Measurements from ENCODE around the gene ASCC2. TPM values are rescaled to one million over a fixed set of nuclear protein-coding genes. Genes with fewer than 3 reads are reported as not detected.

The ASCC2 gene
- total RNA-seq, 2 experiments from 2014 or later = 55.3 to 58.5 TPM

DNA sequence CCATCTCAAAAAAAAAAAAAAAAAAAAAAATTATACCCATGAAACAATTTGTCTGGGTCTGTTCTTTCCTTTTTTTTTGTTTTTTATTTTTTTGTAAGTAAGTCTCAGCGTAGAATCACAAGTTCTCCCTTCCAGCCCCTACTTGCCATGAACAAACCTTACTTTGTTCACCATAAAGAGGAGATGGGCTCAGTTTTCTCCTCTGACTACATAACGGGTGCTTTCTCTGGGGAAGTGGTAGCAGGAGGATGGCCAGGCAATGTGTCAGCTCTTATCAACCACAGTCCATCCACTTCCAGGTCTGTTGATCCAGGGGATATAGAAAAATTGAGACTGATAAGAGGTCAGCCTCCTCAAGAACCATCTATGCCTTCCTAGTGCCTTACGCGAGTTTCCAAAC, 11.0 kb downstream of the ASCC2 start:
- no peak for DNase-seq
- Mint-ChIP-seq H3K4me3 (no peak overlapping the region), H3K27me3 (no peaks in the 10 kb centered on the region), H3K9me3 (no peaks in the 10 kb centered on the region), H3K27ac (no peak overlapping the region), H3K4me1 (ENCODE audit: low read depth) (peaks cover under 1% of the 10 kb centered on the region), H3K36me3 (ENCODE audit: low read depth) (peaks cover 28% of the 10 kb centered on the region)
- TF ChIP-seq, protein P1, sequence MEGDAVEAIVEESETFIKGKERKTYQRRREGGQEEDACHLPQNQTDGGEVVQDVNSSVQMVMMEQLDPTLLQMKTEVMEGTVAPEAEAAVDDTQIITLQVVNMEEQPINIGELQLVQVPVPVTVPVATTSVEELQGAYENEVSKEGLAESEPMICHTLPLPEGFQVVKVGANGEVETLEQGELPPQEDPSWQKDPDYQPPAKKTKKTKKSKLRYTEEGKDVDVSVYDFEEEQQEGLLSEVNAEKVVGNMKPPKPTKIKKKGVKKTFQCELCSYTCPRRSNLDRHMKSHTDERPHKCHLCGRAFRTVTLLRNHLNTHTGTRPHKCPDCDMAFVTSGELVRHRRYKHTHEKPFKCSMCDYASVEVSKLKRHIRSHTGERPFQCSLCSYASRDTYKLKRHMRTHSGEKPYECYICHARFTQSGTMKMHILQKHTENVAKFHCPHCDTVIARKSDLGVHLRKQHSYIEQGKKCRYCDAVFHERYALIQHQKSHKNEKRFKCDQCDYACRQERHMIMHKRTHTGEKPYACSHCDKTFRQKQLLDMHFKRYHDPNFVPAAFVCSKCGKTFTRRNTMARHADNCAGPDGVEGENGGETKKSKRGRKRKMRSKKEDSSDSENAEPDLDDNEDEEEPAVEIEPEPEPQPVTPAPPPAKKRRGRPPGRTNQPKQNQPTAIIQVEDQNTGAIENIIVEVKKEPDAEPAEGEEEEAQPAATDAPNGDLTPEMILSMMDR (IDR thresholded peaks at IDR 0.05) = no peak
- ChIA-PET CTCF (no interaction called here), POLR2A (interaction anchor here (0.7 kb wide), 2 partner anchors 11 to 23 kb away, joined by 3 to 5 read pairs; no protein-coding TSS in a partner anchor)
- intact Hi-C loops (cut with micrococcal nuclease) = no loop called here
- ATAC-seq = no peak

GRCh38 chr22:29825578-29825977, 12.5 kb downstream of the ASCC2 start:
- H3K4me1 Mint-ChIP-seq (ENCODE audit: low read depth) = peaks cover 9% of the 10 kb centered on the region
- ChIA-PET CTCF (interaction anchor here (0.8 kb wide), 1 partner anchor 11 kb away, joined by 3 read pairs; no protein-coding TSS in a partner anchor), POLR2A (no interaction called here)
- no peak overlapping the region for H3K27ac Mint-ChIP-seq
- no peak for DNase-seq
- H3K9me3 Mint-ChIP-seq = no peaks in the 10 kb centered on the region
- no peak for ATAC-seq
- TF ChIP-seq, protein P1 (IDR thresholded peaks at IDR 0.05) = no peak
- peaks cover 33% of the 10 kb centered on the region for H3K36me3 Mint-ChIP-seq (ENCODE audit: low read depth)
- no peaks in the 10 kb centered on the region for H3K27me3 Mint-ChIP-seq
- intact Hi-C loops (cut with micrococcal nuclease) = no loop called here
- no peak overlapping the region for H3K4me3 Mint-ChIP-seq

DNA sequence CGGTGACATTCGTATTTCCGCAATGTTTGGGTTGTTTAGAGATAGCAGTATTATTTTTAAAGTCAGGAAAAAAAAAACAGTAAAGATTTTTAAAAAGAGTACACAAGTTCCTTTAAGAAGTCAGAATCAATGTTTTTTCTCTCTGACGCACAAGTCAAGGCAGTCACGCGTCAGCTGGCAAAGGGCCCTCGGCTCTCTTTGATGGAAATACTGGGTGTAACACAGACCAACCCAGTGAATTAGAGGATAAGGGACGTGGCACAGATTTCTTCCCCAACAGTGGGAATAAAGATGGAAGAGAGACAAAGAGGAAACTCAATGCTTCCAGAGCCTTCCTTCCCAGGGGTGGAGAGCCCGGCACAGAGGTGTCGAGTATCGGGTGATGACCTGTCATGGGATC, 13.4 kb downstream of the ASCC2 start:
- no peak for DNase-seq
- intact Hi-C loops (cut with micrococcal nuclease) = no loop called here
- no peak for ATAC-seq
- Mint-ChIP-seq H3K36me3 (ENCODE audit: low read depth) (peaks cover 30% of the 10 kb centered on the region), H3K4me3 (no peak overlapping the region), H3K4me1 (ENCODE audit: low read depth) (peaks cover 9% of the 10 kb centered on the region), H3K27ac (no peak overlapping the region), H3K9me3 (no peaks in the 10 kb centered on the region), H3K27me3 (no peaks in the 10 kb centered on the region)
- ChIA-PET POLR2A (no interaction called here), CTCF (no interaction called here)
- TF ChIP-seq, protein P1 (IDR thresholded peaks at IDR 0.05) = no peak

DNA sequence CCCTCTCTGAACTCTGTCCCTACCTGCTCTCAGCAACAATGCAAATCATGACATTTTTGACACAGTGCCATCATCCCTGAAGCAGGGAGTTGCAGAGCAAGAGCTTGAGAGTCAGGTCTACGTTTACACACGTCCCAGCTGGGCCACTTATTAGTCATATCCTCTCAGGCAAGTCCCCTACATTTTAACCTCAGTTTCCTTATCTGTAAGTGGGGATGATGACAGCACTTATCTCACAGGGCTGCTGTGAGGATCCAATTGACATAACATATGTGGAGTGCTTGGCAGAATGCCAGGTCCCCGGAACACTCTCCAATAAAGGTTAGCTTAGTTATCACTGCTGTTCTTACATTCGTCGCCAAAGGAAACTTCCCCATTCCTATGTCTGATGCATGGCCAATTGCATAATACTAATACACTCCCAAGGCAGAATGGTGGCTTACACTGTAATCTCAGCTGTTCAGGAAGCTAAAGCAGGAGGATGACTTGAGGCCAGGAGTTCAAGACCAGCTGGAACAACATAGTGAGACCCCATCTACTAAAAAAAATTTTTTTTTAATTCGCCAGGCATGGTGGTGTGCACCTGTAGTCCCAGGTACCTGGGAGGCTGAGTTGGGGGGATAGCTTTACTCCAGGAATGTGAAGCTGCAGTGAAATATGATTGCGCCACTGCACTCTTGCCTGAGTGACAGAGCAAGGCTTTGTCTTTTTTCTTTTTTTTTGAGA, 16.6 kb downstream of the ASCC2 start:
- Mint-ChIP-seq H3K9me3 (no peaks in the 10 kb centered on the region), H3K36me3 (ENCODE audit: low read depth) (peaks cover 40% of the 10 kb centered on the region)
- intact Hi-C loops (cut with micrococcal nuclease) = no loop called here

DNA sequence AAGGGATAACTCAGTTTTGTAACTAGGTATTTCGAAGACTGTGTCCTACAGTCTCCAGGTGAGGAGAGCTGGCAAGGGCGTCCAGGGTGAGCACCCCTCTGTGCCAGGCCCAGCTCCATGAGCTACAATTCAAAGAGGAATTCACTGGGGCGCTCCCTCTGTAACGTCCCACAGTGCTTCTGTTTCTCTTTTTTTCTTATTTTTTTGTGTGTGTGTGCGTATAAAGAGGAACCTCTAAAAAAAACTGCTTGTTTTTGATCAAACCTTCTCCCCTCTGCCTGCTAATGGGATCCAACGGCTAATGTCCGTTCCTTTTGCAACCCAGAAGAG, 17.1 kb downstream of the ASCC2 start:
- POLR2A ChIA-PET = interaction anchor here (0.7 to 1.3 kb wide), 2 partner anchors 17 to 184 kb away, joined by 4 read pairs; partner anchors contain the start of gene ASCC2

More for the DNA sequence above, 16.6 kb downstream of the ASCC2 start:
- no peak overlapping the region for H3K4me3 Mint-ChIP-seq
- POLR2A ChIA-PET = interaction anchor here (0.7 to 1.3 kb wide), 3 partner anchors 16 to 965 kb away, joined by 3 to 4 read pairs (median 4); partner anchors contain the start of gene ASCC2
- peak; percentile 81 for DNase-seq
- no peaks in the 10 kb centered on the region for H3K27me3 Mint-ChIP-seq
- ATAC-seq = peak; percentile 97
- TF ChIP-seq, protein P1 (IDR thresholded peaks at IDR 0.05) = peak; percentile 15
- H3K4me1 Mint-ChIP-seq (ENCODE audit: low read depth) = peaks cover 9% of the 10 kb centered on the region
- peak overlapping the region; percentile 56 for H3K27ac Mint-ChIP-seq
- CTCF ChIA-PET = interaction anchor here (0.8 to 1.2 kb wide), 2 partner anchors 14 to 184 kb away, joined by 3 to 7 read pairs; no protein-coding TSS in a partner anchor

More for the DNA sequence above, 17.1 kb downstream of the ASCC2 start:
- Mint-ChIP-seq H3K4me1 (ENCODE audit: low read depth) (peaks cover 9% of the 10 kb centered on the region), H3K27ac (peak overlapping the region; percentile 37), H3K27me3 (no peaks in the 10 kb centered on the region), H3K36me3 (ENCODE audit: low read depth) (peaks cover 41% of the 10 kb centered on the region), H3K4me3 (no peak overlapping the region), H3K9me3 (no peaks in the 10 kb centered on the region)
- DNase-seq (no peak), ATAC-seq (no peak)
- CTCF ChIA-PET = interaction anchor here (1.2 kb wide), 1 partner anchor 184 kb away, joined by 7 read pairs; no protein-coding TSS in a partner anchor
- intact Hi-C loops (cut with micrococcal nuclease) = no loop called here
- TF ChIP-seq, protein P1 (IDR thresholded peaks at IDR 0.05) = no peak

Measured in activated CD8-positive, alpha-beta T cell treated with anti-CD3 and anti-CD28 coated beads for 36 hours (primary cell).